ENCODE results near the gene LILRB4.
"Not testable (repeated sequence)": the region's sequence is repeated elsewhere in the genome, so short reads cannot be mapped to it uniquely, and the experiment has no call there.

Gene LILRB4

GRCh38 chr19:54648129-54648528 is 14.7 kb upstream of the LILRB4 start:
- DNase-seq (ENCODE audit: low read depth, low spot score): no peak

GRCh38 chr19:54650108-54650655 is 12.6 kb upstream of the LILRB4 start:
- DNase-seq (ENCODE audit: low read depth, low spot score): no peak

- DNase-seq (ENCODE audit: low read depth, low spot score): no peak
These were observed 9.5 kb upstream of the LILRB4 start for GRCh38 chr19:54653181-54653809.

- no peak for DNase-seq (ENCODE audit: low read depth, low spot score)
These were observed 8.1 kb upstream of the LILRB4 start for GRCh38 chr19:54654447-54655321.

- no peak for DNase-seq (ENCODE audit: low read depth, low spot score)
These were observed 3.5 kb upstream of the LILRB4 start for GRCh38 chr19:54659300-54659699.

- DNase-seq (ENCODE audit: low read depth, low spot score): no peak
These were observed 2.5 kb upstream of the LILRB4 start for GRCh38 chr19:54660306-54660705.

GRCh38 chr19:54660964-54661363 is 1.8 kb upstream of the LILRB4 start:
- DNase-seq (ENCODE audit: low read depth, low spot score): no peak

GRCh38 chr19:54661846-54662481 is 821 bp upstream of the LILRB4 start:
- DNase-seq (ENCODE audit: low read depth, low spot score): no peak

- no peak for DNase-seq (ENCODE audit: low read depth, low spot score)
These were observed 2.7 kb downstream of the LILRB4 start for GRCh38 chr19:54665530-54665929.

GRCh38 chr19:54667217-54667616 is 4.4 kb downstream of the LILRB4 start:
- DNase-seq (ENCODE audit: low read depth, low spot score): no peak

- no peak for DNase-seq (ENCODE audit: low read depth, low spot score)
These were observed 5.6 kb downstream of the LILRB4 start for GRCh38 chr19:54668353-54668752.

- no peak for DNase-seq (ENCODE audit: low read depth, low spot score)
These were observed 8.0 kb downstream of the LILRB4 start for GRCh38 chr19:54670576-54671357.

- DNase-seq (ENCODE audit: low read depth, low spot score): no peak
These were observed 10.4 kb downstream of the LILRB4 start for GRCh38 chr19:54673222-54673621.

- DNase-seq (ENCODE audit: low read depth, low spot score): no peak
These were observed 11.3 kb downstream of the LILRB4 start for GRCh38 chr19:54674021-54674617.

GRCh38 chr19:54676210-54676834 is 13.5 kb downstream of the LILRB4 start:
- DNase-seq (ENCODE audit: low read depth, low spot score): not testable (repeated sequence)

- DNase-seq (ENCODE audit: low read depth, low spot score): no peak
These were observed 14.4 kb downstream of the LILRB4 start for GRCh38 chr19:54677217-54677616.

- not testable (repeated sequence) for DNase-seq (ENCODE audit: low read depth, low spot score)
These were observed 18.8 kb downstream of the LILRB4 start for GRCh38 chr19:54681596-54681995.

GRCh38 chr19:54682306-54682856 is 19.6 kb downstream of the LILRB4 start:
- DNase-seq (ENCODE audit: low read depth, low spot score): no peak

- DNase-seq (ENCODE audit: low read depth, low spot score): no peak
These were observed 21.7 kb downstream of the LILRB4 start for GRCh38 chr19:54684527-54684926.

- no peak for DNase-seq (ENCODE audit: low read depth, low spot score)
These were observed 29.0 kb downstream of the LILRB4 start for GRCh38 chr19:54691582-54692297.

Measured in brain pericyte (primary cell).